HG03039 (cell line): ENCODE data around the gene TP53I11.

Source experiments
- ATAC-seq: cut with Tn5 transposase; IDR thresholded peaks from one replicate; pipeline ENCODE4 v1.9.1; 2021; ENCODE audit warnings: mild to moderate bottlenecking, moderate library complexity; ENCODE audit not compliant: unreplicated experiment

Gene TP53I11, protein sequence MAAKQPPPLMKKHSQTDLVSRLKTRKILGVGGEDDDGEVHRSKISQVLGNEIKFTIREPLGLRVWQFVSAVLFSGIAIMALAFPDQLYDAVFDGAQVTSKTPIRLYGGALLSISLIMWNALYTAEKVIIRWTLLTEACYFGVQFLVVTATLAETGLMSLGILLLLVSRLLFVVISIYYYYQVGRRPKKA

DNA sequence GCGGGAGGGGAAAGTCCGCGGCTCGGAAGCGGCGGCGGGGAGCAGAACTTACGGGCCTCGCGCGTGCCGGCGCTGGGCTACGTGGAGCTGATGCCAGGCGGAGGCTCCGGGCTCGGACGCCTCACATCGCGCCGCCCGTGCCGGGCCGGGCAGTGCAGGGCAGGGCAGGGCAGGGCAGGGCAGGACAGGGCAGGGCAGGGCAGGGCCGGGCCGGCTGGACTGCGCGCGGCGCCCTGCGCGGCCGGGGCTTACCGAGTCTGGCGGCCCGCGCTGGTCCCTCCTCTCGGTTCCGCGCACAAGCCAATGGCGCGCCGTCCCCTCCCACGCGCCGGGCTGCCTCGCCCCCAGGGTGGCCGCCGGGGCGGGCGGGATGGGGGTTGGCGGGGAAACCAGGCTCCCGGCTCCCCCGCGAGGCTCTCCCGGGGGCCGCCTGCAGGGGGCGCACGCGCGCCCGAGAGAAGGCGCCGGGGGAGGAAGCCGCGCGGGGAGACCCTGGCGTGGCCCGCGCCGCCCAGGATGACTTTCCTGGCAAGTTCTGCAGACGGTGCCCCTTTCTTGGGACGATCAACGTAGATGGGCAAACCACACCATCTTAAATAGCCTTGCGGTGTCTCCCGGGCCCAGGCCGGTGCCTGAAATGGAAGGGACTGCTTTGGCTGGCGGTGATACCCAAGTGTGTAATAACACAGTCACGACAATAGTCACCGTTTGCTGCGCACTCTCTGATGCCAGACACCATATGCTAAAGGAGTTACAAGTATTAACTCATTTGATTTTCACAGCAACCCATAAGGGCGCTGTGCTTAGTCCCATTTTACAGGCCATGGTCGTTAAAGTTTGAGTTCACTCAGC, at the start of gene TP53I11:
Gene TP53I11, minus strand, starts transcription at position 259 of the 852 bp plus-strand sequence. CDS start 12,548 bp downstream, outside the sequence.
- ATAC-seq, result no peak

DNA sequence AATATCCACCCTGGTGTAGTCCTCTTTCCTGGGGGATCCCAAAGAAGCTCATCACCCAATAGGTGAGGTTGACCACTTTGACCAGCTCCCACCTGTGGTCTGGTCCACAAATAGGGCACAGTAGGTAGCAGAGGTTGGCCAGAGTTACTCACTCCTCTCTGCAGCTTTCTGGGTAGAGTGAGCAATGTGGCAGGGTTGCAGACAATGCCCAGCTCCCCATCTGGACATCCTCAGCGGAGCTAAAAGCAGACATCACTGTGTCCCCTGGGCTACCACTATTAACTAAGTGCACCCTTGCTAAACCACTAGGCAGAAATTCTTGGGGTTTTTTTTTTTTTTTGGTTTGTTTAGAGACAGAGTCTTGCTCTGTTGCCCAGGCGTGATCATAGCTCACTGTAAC, 48.4 kb upstream of the TP53I11 start:
- no peak for ATAC-seq

DNA sequence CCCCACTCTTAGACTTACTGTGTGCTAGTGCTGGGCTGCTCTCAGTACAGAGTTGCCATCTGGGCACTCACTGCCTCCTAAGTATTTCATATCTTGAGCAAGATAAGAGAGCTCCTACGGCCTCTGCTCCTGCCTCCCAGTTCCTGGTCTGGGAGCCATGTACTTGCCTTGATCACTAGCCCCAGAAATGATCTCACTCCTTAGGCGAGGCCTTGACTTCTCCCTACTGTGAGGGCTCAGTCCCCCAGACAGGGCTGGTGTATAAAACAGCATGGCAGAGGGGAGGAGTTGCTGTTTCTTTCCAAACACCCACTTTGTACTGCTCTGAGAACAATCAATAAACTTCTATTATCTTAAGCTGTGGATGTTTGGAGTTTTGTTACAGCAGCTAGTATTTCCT, 47.4 kb upstream of the TP53I11 start:
- ATAC-seq, result no peak

DNA sequence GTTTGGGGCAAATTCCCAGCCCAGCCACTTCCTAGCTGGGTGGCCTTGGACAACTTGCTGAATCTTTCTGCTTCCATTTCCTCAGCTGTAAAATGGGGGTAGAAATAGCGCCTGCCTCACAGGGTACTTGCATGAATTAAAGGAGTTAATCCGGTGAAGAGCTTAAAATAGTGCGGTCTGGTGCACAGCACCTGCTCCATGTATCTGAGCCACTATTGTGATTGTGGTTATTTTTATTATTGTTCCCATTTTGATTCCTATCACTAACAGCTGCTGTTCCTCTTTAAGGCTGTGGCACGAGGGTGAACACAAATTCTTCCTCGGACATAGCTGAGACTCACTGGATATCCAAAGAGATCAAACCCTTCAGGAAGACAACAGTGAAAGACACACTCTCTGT, 46.9 kb upstream of the TP53I11 start:
- no peak for ATAC-seq

DNA sequence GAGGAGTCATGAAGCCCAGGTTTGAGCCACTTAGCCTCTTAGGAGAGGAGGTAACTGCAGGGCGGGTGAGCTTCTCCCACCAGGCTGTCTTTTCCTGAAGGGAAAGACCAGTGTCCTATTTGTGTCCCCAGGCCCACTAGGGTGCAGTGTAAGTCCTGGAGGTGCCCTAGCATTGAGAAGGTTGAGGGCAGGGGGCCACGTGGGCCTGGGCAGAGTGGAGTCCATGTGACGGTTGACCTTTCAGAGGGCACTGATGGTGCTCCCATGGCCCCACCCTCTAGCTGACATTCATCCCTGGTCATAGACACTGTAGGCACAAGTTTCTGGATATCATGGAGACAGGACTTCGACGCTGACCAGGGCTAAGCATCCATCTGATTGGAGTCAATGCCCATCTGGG, 44.1 kb upstream of the TP53I11 start:
- no peak for ATAC-seq

DNA sequence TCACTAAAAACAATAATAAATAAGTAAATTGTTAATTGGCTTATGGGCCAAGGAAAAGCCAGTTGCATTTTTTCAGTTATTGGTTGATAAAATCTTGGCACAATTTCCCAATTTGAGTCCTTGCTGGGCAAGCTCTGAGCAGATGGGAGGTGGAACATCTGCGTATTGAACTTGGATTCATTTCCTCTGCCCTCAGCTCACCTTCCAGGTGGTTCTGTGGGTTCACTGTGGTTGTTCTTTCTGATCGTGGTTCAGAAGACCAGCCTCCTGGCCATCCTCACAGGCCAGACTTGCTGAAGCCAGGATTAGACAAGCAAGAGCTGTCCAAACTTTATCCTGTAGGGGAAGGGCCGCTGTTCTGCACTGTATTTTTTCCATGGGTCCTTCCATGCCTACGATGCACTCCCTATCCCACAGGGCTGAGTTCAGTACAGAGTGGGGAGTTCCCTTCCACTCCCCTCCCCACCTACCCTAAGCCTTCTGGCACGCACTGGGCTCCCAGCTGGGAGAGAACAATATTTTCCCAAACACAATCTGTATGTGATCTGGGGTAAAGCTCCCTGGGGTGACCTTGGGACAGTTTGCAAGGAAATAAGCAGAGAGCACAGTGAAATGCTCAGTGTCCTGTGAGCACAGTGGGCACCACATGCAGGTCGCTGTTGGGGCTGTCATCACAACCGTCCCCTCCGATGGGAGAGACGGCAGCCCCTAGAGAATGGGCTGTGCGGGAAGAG, 43.5 kb upstream of the TP53I11 start:
- no peak for ATAC-seq

DNA sequence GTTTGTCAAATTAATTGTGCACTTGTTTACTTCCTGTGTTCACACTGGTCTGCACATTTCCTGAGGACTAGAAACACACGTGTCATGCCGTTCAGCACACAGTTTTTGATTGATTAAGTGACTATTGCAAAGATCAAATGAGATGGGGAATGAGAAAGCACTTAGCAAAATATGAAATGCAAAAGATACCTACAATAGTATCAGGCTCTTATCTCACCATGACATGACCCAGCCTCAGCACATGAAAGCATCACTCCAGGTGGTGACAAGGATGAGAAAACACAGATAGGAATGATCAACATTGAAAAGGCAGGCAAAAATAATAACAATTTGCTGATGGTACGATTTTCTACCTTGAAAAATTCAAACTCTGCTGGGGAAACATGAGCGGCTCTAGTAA, 42.1 kb upstream of the TP53I11 start:
- no peak for ATAC-seq

DNA sequence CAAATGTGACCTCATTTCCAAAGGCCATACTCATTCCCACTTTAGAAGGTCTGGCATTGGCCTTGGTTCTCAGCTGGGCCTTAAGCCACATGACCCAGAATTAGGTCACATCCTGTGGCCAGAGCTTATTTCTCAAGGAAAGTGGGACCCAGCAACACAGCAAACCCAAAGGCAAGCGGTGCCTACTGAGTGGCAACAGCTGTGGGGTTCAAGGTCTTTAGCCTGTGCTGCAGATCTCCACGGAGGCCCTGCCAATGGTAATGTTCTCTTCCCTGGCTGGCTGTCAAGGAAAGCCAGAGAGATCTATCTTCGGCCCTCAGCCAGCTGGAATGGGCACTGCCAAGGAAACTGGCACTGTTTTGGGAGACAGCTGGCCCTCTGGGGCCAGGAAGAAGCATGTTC, 41.5 kb upstream of the TP53I11 start:
- ATAC-seq, result no peak

DNA sequence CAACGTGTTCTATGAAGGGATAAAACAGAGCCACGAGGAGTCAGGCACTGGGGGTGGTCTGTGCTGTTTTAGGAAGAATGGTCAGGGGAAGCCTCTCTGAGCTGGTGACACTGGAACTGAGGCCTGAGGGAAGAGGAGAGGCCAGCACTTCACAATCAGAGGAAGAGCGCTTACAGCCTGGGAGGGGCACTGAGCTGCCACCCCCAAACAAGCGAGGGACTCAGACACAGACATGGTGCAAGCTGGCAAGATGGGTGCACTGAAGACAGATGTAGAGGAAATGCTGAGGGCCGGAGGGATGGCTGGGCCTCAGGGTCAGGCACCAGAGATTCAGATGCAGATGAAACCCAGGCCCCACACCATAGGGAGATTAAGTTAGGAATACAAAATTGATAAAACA, 40.0 kb upstream of the TP53I11 start:
- no peak for ATAC-seq

DNA sequence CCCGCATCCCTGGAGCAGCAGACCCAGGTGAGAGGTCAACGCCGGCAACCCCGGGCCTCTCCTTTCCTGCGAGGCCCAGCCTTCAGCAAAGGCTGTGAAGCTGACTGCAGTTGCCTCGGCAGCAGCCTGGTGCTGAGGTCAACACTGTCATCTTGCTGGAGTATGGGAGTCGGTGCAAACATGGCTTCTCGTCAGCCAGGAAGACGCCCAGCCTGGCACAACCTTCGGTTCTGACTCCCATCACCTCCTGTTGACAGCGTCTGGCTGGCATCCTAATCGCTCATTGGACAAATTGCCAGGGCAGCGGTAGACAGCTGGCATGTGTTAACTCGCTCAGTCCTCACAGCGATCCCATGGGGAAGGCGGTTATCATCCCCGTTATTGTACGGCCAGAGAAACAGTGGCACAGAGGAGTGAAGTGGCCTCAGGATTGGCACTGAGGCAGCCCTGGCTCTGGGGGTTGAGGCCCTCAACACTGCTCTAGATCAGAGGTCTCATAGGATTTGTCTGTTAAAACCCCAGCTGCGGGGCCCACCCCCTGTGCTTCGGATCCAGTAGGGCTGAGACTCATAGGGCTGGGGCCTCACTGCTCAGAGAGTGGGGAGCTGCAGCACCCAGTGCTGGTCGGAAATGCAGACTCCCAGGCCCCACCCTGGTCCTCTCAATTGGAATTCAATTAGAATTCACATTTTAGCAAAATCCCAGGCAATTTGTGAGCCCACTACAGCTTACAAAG, 39.3 kb upstream of the TP53I11 start:
- ATAC-seq, result no peak

DNA sequence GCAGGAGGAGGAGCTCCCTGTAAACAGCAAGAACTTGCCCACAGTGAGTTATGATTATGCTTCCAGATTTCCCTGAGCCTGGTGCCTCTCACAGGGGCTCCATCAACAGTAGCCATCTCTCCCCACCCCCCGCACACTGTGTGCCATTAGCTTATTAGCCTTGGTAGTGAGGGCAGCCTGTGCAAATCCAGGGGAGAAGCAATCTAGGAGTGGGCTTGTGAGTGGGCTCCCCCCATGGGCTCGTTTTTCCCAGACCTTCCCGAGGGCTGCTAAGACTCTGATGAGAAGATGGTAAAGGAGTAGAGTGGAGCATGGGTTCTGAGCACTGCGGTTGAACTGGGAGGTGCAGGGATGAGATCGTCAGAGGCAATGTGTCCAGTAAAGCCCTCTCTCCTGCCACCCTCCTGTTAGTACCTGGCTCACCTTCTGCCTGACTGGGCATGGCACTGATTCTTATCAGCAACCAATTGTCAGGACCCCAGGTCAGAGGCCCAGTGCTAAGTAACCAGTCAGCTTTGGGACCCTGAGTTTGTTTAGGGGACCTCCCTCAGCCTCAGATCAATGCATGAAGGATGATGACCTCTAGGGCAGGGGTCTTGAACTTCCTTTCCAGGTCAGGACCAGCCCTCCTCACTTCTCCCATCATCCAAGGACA, 38.4 kb upstream of the TP53I11 start:
- ATAC-seq, result no peak

DNA sequence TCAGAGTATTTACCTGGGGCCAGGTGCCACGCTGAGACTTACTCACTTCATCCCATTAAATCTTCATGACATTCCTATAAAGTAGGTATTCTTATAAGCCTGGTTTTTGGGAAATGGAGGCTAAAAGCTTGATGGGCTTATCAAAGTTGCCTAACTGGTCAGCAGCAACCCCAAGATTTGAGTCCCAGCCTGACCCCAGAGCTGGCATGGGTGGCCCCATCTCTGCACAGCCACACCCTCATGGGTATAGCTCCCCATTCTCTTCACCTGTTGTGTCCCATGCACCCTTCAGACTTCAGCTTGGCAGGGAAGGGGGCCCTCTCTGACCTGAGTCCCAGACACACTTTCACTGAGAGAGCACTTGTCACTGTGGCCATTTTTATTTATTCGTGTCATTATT, 37.4 kb upstream of the TP53I11 start:
- ATAC-seq, result no peak

DNA sequence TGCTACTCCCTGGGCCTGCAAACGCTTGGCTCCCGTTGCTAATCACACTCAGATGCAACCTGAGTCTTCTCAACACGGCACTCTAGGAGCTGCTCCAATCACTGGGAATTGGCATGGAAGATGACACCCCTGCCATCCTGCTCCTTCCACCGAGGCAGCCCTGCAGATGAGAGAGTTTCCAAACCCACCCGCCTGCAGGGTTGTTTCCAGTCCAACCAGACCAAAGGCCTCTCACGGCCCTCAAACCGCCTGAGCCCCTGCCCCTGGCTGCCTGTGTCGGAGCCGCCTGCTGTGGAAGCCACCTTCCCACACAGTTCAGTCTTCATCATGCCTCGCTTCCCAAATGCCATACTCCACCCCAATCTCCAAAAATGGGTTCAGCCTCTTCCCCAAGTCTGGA, 36.8 kb upstream of the TP53I11 start:
- no peak for ATAC-seq

DNA sequence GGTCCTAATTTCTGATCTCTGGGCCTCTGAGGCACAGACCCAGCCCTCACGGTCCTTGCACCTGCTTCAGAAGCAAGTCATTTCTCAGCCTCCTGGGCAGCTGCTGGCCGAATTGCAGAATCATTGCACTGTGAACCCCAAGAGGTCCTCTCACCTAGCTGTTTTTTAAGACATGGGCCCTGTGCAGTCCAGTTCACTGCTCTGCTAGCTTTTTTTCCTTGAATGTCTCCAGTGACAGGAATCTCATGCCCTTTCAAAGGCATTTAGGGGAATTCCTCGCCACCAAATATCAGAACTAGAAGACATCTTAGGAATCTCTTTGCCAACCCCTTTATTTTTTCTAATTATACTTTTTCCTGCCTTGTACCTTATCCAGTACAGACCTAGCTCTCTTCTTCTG, 35.6 kb upstream of the TP53I11 start:
- no peak for ATAC-seq

DNA sequence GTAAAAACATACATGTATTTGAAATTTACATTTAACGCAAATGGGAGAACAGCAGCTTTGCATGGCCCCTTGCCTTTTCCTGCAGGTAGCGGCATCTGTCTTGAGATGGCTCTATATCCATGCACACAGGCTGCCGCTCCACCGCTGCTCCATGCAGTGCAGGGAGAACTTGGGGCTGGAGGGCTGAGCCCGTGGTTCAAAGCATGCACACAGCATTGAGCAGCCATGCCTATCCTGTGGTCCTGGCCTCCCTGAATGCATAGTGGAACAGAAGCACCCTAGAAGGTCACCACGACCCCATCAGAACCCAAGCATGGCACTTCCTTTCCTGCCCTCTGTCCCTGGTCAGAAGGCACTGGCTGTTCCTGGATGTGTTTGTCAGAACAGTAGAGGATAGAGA, 35.0 kb upstream of the TP53I11 start:
- no peak for ATAC-seq

DNA sequence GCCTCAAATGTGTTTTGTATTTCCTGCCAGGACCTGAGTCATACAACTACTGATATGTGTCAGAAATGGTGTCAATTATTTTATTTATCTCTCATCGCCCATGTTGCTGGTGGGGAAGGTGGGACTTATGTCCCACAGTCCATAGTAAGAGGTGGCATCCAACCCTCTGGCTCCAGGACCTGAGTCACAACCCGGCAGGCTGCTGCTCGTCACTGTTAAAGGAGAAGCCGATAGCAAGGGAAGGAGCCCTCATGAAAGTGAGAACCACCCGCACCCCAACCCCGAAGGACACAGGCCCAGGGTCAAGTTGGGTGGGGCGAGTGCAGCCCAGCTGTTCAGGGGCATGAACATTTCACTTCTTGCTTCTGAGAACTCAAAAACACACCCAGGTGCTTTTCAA, 33.1 kb upstream of the TP53I11 start:
- ATAC-seq, result no peak

DNA sequence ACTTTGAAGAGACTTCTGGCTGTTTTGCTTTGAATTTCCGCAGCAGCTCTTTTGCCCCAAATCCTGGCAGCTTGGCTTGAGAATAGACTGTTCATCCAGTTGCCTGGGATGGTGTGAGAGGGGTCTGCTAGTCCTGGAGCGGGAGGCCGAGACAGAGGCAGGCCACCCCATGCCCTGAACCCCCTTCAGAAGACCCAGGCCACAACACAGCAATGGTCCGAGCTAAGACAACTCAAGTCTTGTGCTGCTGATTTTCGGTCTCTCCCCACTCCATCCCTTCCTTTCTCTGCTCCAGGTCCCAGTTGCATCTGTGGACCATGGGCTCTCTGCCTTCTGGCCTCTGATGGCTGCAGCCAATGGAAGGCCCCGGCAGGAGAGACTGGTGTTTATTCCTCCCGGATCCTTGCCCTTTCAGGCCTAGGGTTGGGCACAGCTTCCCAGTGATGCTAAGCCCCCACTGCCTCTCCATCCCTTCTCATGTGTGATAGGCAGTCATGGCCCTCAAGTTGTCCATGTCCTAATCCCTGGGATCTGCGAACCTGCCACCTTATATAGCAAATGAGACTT, 31.9 kb upstream of the TP53I11 start:
- ATAC-seq, result no peak

DNA sequence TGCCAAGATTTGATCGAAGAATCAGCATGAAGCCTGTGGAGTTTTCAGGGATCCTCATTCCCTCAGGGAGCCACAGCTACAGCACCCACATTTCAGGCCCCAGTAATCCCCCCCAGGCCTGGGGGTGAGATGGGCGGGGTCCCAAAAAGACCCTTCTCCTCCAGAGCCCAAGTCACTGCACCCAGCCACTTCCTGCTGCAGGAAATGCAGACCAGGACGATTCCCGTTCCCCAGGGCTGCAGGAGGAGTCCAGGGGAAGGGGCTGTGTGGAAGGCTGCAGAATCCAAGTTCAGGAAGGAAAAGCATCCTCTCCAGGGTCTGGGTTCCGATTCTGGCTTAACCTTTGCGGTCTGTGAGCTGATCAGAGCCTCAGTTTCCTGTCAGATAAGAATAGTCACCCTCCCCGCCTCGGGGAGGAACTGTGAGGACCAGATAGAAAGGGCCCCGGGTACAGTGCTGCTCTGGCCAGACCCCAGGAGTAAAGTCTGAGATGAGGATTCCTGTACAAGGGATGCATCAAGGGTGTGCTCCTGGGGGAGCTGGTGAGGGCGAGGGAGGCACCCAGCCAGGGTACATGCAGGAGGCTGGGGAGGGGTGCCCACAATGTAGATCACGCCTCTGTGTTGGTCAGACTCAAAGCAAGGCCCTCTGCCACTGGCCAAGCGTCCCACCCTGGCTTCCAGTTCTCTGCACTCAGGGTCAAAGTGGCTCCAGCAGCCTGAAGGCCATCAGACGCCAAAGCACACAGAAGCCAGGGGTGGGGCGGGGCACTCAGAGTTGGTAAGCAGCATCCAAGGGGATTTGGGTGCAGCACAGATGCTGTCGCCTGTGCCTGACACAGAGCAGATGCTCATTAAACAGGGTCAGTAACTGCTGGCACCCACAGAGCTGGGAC, 30.1 kb upstream of the TP53I11 start:
- no peak for ATAC-seq
